ENCODE results near the gene KRTAP10-3.

Gene KRTAP10-3

DNA sequence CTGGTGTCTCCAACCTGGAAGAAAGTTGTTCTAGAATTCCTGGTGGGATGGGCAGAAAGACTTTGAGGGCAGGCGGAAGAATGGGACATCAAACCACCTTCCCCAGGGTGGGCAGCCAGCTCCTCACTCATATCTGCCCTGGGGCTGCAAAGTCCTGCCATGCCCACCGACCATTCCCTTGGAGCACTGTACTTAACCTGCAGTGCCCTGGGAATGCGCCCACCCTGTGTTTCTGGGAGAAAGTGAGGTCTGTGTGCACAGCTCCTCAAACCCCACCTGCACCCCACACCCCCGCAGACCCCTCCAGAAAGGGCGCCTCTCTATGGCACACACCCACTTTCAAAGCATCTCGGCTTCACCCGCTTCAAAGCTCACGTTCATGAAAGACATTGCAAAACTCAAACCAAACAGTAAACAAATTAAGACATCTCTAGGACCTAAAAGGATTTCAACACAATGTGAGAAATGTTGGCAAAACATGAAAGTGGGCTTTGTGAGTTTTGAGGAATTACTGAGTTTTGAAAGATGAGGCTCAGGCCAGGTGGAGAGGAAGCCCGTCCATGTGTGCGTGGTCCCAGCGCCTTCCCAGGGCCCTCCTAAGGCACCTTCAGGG is 43.7 kb downstream of the KRTAP10-3 start:
- no peak for DNase-seq

DNA sequence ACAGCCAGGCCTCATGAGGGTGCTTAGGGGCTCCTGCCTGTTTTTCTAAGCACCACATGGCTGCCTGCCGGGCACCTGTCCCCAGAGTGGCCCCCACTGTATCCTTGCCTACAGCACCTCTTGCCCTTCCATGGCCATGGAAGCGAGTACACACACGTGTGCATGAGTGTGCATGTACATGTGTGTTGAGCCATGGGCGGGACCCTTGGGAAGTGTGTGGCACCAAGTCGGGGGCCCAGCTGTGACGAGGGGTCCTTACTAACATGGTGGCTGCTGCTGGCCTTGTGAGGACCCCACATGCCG is 44.4 kb downstream of the KRTAP10-3 start:
- no peak for DNase-seq

DNA sequence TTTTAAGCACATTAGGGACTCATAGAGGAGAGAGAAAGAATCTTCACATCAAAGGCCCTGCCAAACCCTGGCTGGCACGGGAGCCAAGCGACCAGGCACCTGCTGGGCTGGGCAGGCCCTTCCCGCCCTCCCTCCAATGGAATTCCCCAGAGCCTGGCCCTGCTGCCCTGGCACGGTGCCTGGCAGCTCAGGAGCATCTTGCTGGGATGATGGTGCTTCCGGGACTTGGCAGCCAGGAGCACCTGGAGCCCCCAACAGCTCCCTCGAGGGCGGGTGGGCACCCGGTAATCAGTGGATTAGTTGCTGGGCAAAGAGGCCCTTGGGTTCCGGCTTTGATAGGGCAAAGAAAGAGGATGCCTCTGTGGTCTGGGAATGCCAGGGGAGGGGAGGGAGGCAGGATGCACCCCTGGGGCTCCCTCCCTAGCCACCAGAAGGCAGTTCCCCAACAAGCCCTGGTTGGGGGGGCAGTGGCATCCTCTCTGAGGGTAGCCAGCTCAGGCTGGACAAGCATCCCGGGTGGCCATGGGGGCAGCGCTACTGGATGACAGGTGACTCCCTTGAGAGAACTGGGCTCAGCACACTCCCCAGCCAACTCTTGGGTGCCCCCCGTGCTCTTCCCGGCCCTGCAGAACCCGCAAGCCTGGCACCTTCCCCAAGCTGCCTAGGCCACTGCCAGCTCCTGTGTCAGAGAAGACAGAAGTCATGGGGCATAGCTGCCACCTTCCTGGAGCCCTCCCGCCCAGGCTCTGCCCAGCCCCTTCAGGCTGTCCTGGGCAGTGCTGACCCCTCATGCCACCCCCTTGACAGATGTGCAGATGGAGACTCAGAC is 45.0 kb downstream of the KRTAP10-3 start:
- no peak for DNase-seq

DNA sequence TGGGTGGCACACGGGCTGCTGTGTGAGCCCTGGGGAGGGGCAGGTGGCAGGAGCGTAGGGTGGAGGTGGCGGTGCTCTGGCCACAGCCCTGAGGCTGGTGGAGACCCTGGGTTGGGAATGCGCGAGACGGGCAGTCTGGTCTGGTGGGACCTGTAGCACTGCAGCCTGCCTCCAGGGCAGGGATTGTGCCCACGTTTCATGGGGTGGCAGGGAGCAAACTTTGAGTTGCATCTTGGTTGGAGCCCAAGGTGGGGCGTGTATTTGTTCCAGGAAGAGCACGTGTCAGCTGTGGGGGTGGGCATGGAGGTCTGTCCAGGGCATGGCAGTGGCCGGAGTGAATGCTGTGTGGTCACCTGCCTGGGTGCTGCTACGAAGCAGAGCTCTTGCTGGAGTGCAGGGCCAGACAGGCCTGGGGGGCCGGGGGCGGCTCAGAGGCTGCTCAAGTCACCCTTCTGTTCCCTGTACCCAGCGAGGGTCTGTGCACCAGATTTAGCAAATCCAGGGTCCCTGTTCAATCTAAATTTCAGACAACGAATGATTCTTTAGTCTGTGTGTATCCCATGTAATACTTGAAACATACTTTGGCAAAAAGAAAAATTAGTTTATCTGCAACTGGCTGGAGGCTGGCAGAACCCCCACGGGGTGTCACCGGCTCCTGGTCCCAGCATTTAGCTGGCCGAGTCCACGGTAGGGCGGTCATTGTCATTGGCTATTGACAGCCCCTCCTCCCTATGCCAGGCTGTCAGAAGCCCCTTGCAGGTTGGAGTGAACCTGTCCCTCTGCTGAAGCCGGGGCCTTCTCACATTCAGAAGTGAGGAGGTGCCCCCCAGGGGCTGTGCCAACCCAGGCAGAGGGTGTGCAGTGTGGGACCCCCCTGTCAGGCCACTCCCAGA is 45.9 kb downstream of the KRTAP10-3 start:
- DNase-seq = no peak

DNA sequence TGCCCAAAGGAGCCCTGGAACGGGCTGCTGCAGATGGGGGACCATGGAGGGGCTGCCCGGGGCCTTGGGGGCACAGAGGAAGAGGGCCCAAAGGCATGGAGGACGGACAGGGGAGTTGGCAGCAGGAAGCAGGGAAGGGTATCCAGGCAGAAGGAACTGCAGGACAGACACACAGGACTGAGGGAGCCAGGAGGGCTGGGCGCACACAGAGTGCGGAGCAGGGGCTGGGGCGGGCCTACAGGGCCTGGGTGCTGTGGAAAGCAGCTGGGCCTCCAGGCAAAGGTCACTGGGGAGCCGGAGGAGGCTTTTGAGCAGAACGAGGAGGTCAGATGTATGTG is 46.7 kb downstream of the KRTAP10-3 start:
- no peak for DNase-seq

DNA sequence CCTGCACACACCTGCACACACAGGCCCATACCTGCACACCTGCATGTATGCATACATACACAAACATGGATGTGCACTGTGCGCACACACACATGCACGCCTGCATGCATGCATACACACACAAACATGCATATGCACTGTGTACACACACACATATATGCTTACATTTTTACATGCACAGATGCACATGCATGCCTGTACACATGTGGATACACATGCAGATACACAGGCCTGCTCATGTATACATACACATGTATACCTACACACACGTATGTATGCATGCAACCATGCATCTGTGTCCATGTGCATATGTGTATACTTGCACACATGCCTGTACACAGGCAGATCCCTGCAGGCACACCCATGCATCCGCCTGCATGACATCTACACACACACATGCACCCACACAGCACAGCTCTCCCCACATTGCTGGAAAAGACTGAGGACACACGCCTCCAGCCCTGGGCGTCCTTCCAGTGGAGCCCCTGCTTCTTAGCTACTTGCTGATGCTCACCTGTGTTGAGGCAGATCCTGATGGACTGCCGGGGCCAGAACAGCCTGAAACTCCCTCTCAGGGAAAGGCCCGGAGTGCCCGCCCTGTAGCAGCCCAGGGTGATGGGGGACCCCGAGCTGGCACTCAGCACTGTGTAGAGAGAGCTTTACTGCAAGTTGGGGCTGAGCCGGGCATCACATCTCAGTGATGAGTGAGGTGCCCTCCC is 47.2 kb downstream of the KRTAP10-3 start:
- DNase-seq = no peak

DNA sequence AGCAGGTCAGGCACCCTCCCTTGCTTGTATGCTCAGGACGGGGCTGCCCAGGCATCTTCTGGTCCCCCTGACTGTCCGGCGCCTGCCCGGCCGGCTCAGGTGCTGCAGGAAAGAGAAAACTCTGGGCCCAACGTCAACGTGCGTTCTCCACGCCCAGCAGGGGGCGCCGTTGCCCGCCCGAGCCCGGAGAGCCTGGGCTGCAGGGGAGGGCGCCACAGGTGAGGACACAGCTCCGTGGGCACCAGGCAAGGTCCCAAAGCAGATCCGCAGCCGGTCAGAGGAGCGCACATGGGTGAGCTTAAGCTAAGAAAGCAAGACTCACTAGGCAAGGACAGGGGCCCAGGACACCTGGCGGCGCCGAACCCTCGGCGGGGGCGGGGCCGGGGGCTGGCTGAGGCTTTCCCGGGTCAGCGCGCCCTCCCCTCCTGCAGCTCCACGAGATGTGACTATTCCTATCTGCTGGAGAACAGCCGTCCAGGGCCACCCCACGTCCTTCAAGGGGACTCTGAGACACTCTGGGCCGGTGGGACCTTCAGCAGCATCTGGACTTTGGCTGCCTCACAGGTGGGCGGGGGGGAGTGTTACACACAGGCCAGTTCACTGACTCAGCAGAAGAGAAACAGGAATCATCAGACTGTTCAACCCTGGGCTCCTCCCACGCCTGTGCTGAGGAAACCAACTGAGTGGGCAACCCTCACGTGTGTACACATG is 47.9 kb downstream of the KRTAP10-3 start:
- peak; percentile 29 for DNase-seq

DNA sequence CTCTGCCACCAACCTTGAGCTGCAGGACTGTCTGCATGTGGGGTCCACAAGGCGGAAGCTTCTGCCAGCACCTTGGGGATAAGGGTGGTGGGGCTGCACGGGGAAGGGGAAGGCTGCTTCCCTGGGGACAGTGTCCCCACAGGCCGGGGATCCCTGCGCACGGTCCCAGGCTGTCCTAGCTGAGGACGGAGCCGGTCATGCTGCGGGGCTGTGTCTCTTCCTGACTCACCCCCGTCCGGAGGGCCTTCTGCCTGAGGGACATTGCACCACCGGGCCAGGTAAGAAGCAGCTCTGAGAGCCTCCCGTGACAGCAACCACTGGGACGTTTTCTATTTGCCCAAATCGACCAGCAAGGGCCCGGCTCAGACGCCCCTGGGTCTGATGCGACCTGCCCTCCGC is 48.5 kb downstream of the KRTAP10-3 start:
- DNase-seq = no peak

DNA sequence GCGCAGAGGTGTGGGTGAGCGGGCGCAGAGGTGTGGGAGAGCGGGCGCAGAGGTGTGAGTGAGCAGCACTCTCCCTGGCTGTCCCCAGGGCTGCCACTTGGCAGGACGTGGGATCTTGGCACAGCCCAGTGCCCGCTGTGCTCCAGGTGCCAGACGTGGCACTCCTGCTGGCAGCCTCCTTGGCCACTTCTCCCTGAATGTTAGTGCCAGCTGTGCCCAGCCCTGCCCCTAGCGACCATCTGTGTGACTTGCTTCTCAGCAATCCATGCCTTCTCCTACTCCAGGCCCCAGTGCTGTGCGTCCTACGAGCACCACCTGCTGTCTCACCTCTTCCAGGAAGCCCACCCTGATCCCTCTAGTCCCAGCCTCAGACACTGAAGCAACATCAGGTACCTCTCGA is 49.1 kb downstream of the KRTAP10-3 start:
- DNase-seq = no peak

DNA sequence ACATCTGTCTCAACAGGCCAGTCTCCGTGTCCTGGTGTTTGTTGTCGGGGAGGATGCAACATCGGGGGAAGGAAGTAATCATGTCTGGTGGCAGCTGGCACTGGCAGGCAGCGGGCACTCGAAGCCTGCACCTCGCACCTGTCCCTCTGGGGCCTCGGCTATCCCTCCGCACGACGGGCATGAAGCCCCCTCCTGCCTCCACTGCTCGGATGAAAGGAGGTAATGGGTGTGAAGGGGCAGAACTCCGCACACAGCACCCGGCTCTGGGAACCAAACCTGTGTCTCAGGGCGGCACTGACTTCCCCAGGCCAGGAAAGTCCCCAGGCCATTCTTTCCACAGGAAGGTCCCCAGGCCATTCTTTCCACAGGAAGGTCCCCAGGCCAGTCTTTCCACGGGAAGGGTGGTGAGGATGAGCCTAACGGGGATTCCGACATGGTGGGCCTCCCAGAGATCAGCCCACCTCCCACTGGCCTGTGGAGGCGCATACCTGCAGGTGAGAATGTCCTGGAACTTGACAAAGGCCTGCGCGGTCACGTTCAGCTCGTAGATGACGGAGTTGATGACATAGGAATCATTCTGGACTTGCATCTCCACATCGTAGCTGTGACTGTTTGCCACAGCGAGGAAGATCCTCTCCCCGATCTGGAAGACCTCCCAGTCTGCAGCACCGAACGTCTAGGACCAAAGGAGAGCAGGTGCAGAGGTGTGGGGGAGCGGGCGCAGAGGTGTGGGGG is 49.7 kb downstream of the KRTAP10-3 start:
- DNase-seq = no peak

DNA sequence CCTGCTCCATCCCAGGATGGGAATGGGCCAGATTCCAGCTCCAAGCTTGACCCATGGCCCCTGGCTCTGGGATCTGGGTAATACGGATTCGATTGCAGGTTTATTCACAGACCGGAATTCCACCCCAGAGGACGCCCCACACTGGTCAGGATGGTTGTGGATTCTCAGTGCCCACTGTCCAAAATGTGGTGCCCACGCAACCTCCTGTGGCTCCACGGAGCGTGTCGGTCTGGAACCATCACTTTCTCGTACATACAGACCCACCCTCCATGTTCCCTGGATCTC is 50.2 kb downstream of the KRTAP10-3 start:
- no peak for DNase-seq
